ENCODE measurements around the gene UNK. TPM values are rescaled to one million over a fixed set of nuclear protein-coding genes. Genes with fewer than 3 reads are reported as not detected.

The UNK gene
- total and polyA plus RNA-seq, 2 of the 13 experiments (the other 11 are each of a cell fraction or from before 2014, with no cell fraction given): 31.6 to 33.0 TPM

DNA sequence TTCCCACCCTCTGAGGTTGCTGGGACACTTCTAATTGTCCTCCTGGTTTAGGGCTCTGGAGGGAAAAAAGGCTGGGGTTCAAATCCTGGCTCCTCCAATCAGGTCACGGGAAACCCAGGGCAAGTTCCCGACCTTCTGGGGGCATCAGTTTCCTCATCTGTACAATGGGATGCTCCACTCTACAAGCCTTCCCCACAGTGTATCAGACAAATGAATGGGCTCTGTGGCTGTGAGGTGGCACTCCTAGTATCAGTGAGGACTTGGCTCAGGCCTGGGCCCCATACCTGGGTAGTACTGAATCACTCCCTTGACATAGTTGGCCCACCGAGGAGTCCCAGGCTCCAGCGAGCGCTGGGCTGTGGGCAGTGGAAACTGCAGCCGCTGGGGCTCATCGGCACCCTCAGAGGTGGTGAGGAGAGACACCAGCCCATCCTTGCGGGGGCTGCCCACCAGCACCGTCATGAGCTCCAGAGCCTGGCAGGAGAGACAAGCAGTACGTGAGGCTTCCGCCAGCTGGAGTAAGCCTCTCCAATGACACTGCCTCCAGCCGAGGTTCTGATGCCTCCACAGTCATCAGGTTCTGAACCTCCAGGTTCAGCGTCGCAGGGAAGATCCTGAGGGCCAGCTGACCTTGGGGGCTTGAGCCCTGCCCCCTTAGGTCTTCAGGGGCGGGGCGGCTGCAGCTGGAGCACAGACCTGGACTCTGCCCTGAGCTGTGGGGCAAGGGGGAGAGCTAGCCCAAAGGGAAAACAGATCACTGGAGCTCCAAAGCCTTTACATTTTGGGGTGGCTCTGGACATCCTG, 20.8 kb upstream of the UNK start (continued):
- TF ChIP-seq, protein P1, sequence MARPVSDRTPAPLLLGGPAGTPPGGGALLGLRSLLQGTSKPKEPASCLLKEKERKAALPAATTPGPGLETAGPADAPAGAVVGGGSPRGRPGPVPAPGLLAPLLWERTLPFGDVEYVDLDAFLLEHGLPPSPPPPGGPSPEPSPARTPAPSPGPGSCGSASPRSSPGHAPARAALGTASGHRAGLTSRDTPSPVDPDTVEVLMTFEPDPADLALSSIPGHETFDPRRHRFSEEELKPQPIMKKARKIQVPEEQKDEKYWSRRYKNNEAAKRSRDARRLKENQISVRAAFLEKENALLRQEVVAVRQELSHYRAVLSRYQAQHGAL (CRISPR knock-in tag; IDR thresholded peaks at IDR 0.05; ENCODE audit: not compliant biosample characterization): peak; percentile 41
- TF ChIP-seq HMGXB4 (CRISPR knock-in tag; IDR thresholded peaks at IDR 0.05; ENCODE audit: borderline replicate concordance in 1 of 2, low read depth in 1 of 2) (no peak; a peak in 1 of 4 replicates), ZKSCAN1 (IDR thresholded peaks at IDR 0.05; ENCODE audit: low read length) (no peak), ARNTL (CRISPR knock-in tag; IDR thresholded peaks at IDR 0.05) (0 out of 2 replicates have a peak, but pooled peaks have one; percentile 35), TP53 (CRISPR knock-in tag; conservative IDR thresholded peaks at IDR 0.05) (no peak), CREM (IDR thresholded peaks at IDR 0.05) (peak; percentile 37; the same call in 1 of the 2 replicates), CREM (CRISPR knock-in tag; IDR thresholded peaks at IDR 0.05) (no peak), ZC3H13 (CRISPR knock-in tag; IDR thresholded peaks at IDR 0.05) (no peak), ZBTB38 (CRISPR knock-in tag; IDR thresholded peaks at IDR 0.05) (0 out of 2 replicates have a peak, but pooled peaks have one; percentile 16), NFIB (CRISPR knock-in tag; IDR thresholded peaks at IDR 0.05; ENCODE audit: borderline replicate concordance) (no peak), CBX1 (IDR thresholded peaks at IDR 0.05; ENCODE audit: low read depth) (no peak), TBX3 (IDR thresholded peaks at IDR 0.05; ENCODE audit: borderline replicate concordance) (no peak), CSRNP1 (CRISPR knock-in tag; IDR thresholded peaks at IDR 0.05) (no peak), ZNF577 (CRISPR knock-in tag; IDR thresholded peaks at IDR 0.05; ENCODE audit: borderline replicate concordance, low read depth) (no peak), ZNF333 (CRISPR knock-in tag; IDR thresholded peaks at IDR 0.05; ENCODE audit: borderline replicate concordance) (no peak), ZNF644 (CRISPR knock-in tag; IDR thresholded peaks at IDR 0.05; ENCODE audit: low read depth) (no peak), ZNF235 (CRISPR knock-in tag; IDR thresholded peaks at IDR 0.05; ENCODE audit: borderline replicate concordance) (0 out of 2 replicates have a peak, but pooled peaks have one; percentile 20), TGIF2 (CRISPR knock-in tag; IDR thresholded peaks at IDR 0.05) (peak; percentile 60; the same call in 1 of the 2 replicates), ZNF329 (CRISPR knock-in tag; IDR thresholded peaks at IDR 0.05; ENCODE audit: low read depth) (no peak), ZNF33A (CRISPR knock-in tag; IDR thresholded peaks at IDR 0.05; ENCODE audit: borderline replicate concordance) (no peak)
- TF ChIP-seq, protein P2, sequence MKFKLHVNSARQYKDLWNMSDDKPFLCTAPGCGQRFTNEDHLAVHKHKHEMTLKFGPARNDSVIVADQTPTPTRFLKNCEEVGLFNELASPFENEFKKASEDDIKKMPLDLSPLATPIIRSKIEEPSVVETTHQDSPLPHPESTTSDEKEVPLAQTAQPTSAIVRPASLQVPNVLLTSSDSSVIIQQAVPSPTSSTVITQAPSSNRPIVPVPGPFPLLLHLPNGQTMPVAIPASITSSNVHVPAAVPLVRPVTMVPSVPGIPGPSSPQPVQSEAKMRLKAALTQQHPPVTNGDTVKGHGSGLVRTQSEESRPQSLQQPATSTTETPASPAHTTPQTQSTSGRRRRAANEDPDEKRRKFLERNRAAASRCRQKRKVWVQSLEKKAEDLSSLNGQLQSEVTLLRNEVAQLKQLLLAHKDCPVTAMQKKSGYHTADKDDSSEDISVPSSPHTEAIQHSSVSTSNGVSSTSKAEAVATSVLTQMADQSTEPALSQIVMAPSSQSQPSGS (CRISPR knock-in tag; IDR thresholded peaks at IDR 0.05): peak; percentile 86; the same call in 1 of the 2 replicates

Measured in HepG2 (cell line).